ENCODE measurements around the gene DAB2IP.

DAB2IP gene

GRCh38 chr9:121748727-121749423 lies 97.4 kb downstream of the DAB2IP start:
- DNase-seq: no peak

GRCh38 chr9:121749614-121750013 lies 98.2 kb downstream of the DAB2IP start:
- no peak for DNase-seq

GRCh38 chr9:121750259-121750714 lies 98.9 kb downstream of the DAB2IP start:
- no peak for DNase-seq

- DNase-seq: no peak
Measured at GRCh38 chr9:121750715-121751623, 99.5 kb downstream of the DAB2IP start.

GRCh38 chr9:121751686-121752445 lies 100.4 kb downstream of the DAB2IP start:
- DNase-seq: no peak

- no peak for DNase-seq
Measured at GRCh38 chr9:121752929-121753328, 101.5 kb downstream of the DAB2IP start.

GRCh38 chr9:121753802-121754654 lies 102.6 kb downstream of the DAB2IP start:
- no peak for DNase-seq

GRCh38 chr9:121754655-121755436 lies 103.4 kb downstream of the DAB2IP start:
- DNase-seq: no peak

GRCh38 chr9:121755581-121755980 lies 104.1 kb downstream of the DAB2IP start:
- DNase-seq: no peak

GRCh38 chr9:121756474-121757280 lies 105.2 kb downstream of the DAB2IP start:
- DNase-seq: no peak

- DNase-seq: no peak
Measured at GRCh38 chr9:121757281-121757585, 105.8 kb downstream of the DAB2IP start.

GRCh38 chr9:121758693-121759092 lies 107.3 kb downstream of the DAB2IP start:
- DNase-seq: no peak

- DNase-seq: no peak
Measured at GRCh38 chr9:121759996-121760395, 108.6 kb downstream of the DAB2IP start.

- DNase-seq: no peak
Measured at GRCh38 chr9:121760571-121760970, 109.1 kb downstream of the DAB2IP start.

- no peak for DNase-seq
Measured at GRCh38 chr9:121763131-121763530, 111.7 kb downstream of the DAB2IP start.

- no peak for DNase-seq
Measured at GRCh38 chr9:121763561-121764370, 112.3 kb downstream of the DAB2IP start.

- DNase-seq: no peak
Measured at GRCh38 chr9:121764371-121764730, 112.9 kb downstream of the DAB2IP start.

- no peak for DNase-seq
Measured at GRCh38 chr9:121765021-121765950, 113.9 kb downstream of the DAB2IP start.

Measured in CD4-positive, alpha-beta T cell treated with Interleukin-21 for 1 hour (primary cell).